ES-I3 (cell line): ENCODE results near the gene ID1.

ENCODE experiments used
- H3K36me3 ChIP-seq: 2 replicates; pipeline ENCODE4 v1.6.1; 2013; ENCODE audit warnings: mild to moderate bottlenecking, low read length, control low read depth, moderate library complexity; ENCODE audit not compliant: insufficient read depth
- H3K4me1 ChIP-seq: 2 replicates; pipeline ENCODE4 v1.6.1; 2013; ENCODE audit warnings: mild to moderate bottlenecking, control low read depth, low read length; ENCODE audit not compliant: insufficient read depth
- H3K9ac ChIP-seq: 2 replicates; pipeline ENCODE4 v1.6.1; 2013; ENCODE audit warnings: low read depth, mild to moderate bottlenecking, low read length, moderate library complexity
- H3K9me3 ChIP-seq: 2 replicates; pipeline ENCODE4 v1.6.1; 2013; ENCODE audit warnings: mild to moderate bottlenecking, low read length, moderate library complexity; ENCODE audit not compliant: control insufficient read depth, insufficient read depth

ID1 gene

DNA sequence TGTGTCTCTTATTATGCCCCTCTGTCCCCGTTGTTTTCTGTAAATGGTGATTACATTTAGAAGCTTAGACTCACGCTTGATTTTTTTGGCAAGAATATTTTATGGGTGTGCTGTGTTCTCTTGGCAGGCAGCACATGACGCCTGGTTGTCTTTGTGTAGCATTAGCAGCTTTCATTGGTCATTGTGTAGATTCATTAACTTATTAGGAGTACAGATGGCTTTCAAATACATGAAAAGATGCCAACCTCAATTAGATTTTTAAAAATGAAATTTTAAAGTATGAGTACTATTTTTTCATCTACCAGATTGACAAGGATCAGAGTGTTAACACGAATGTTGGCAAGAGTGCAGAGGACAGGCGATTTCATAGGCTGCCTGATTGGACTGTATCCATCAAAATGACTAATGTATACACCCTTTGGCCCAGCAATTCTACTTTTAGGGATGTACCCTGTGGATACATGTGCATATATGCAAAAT, 47.9 kb downstream of the ID1 start:
- H3K36me3 ChIP-seq: no peaks in the 10 kb centered on the region
- H3K9ac ChIP-seq: no peak overlapping the region

DNA sequence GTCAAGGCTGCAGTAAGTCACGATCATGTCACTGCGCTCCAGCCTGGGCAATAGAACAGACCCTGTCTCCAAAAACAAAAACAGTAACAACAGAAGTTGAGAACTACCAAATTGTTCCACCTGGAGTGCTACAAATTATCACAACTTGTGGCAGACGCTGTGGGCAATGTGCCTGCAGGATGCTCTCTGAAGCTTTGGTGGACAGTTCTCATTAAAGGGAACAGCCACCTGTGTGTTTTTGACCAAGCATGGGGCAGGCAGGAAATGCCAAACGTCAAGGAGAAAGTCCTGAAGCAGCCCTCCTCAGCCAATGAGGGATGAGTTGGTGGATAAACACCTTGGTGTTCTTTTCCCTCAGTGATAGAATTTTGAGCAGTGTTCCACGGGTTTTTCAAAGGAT, 48.5 kb downstream of the ID1 start:
- no peaks in the 10 kb centered on the region for H3K36me3 ChIP-seq
- no peaks in the 10 kb centered on the region for H3K4me1 ChIP-seq
- no peaks in the 10 kb centered on the region for H3K9me3 ChIP-seq
- H3K9ac ChIP-seq: no peak overlapping the region

More for the DNA sequence above, 47.9 kb downstream of the ID1 start:
- Histone ChIP-seq H3K9me3 (no peaks in the 10 kb centered on the region), H3K4me1 (no peaks in the 10 kb centered on the region)

DNA sequence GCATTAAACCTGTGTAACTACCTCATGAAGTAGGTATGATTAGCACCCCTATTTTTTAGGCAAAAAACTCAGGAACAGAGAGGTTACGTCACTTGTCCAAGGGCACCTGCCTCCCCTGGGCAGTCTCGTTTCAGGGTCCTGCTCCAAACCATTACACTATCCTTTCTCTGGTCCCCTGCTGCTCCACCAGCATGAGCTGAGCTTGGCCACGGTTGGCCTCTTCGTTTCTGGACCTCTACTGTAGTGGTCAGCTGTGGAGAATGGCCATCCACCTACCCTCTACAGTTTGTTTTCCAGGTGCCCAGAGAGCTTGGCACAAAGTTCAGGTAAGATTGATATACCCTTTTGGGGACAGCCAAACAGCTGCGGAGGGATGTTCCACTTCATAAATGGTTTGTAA, 49.4 kb downstream of the ID1 start:
- no peaks in the 10 kb centered on the region for H3K4me1 ChIP-seq
- H3K9me3 ChIP-seq: no peaks in the 10 kb centered on the region
- no peaks in the 10 kb centered on the region for H3K36me3 ChIP-seq
- no peak overlapping the region for H3K9ac ChIP-seq
